IgD-negative memory B cell (primary cell): ENCODE measurements around the gene TBC1D22A. TPM values are rescaled to one million over a fixed set of nuclear protein-coding genes. Genes with fewer than 3 reads are reported as not detected.

Source experiments
- H3K27ac Mint-ChIP-seq, 3 donors: one replicate each; pipeline ENCODE4 v1.8.0; 2020 to 2022; ENCODE audit warnings: mild to moderate bottlenecking in 3 of 3, mixed read lengths in 3 of 3, moderate library complexity in 1 of 3
- H3K27me3 Mint-ChIP-seq: one replicate; pipeline ENCODE4 v1.8.0; 2021; ENCODE audit warnings: mixed read lengths
- H3K36me3 Mint-ChIP-seq: one replicate; pipeline ENCODE4 v1.8.0; 2020; ENCODE audit warnings: mild to moderate bottlenecking, mixed read lengths
- H3K4me1 Mint-ChIP-seq, 3 donors: one replicate each; pipeline ENCODE4 v1.8.0; 2020 to 2022; ENCODE audit warnings: mixed read lengths in 3 of 3, mild to moderate bottlenecking in 1 of 3
- H3K4me3 Mint-ChIP-seq, 4 donors: one replicate each; pipeline ENCODE4 v1.8.0; 2020 to 2022; ENCODE audit warnings: mild to moderate bottlenecking in 4 of 4, mixed read lengths in 4 of 4, moderate library complexity in 3 of 4
- H3K9me3 Mint-ChIP-seq, 3 donors: one replicate each; pipeline ENCODE4 v1.8.0; 2020 to 2021; ENCODE audit warnings: mixed read lengths in 3 of 3, mild to moderate bottlenecking in 1 of 3
- polyA plus RNA-seq: library from polyadenylated mRNA; unstranded; fragments of 300-500 nt; fragmentation: Illumina TruSeq; gene quantifications from one replicate; pipeline ENCODE4 v1.2.3, GENCODE V29; 2021

TBC1D22A gene
- polyA plus RNA-seq, 1 donor from 2014 or later: 64.3 TPM

DNA sequence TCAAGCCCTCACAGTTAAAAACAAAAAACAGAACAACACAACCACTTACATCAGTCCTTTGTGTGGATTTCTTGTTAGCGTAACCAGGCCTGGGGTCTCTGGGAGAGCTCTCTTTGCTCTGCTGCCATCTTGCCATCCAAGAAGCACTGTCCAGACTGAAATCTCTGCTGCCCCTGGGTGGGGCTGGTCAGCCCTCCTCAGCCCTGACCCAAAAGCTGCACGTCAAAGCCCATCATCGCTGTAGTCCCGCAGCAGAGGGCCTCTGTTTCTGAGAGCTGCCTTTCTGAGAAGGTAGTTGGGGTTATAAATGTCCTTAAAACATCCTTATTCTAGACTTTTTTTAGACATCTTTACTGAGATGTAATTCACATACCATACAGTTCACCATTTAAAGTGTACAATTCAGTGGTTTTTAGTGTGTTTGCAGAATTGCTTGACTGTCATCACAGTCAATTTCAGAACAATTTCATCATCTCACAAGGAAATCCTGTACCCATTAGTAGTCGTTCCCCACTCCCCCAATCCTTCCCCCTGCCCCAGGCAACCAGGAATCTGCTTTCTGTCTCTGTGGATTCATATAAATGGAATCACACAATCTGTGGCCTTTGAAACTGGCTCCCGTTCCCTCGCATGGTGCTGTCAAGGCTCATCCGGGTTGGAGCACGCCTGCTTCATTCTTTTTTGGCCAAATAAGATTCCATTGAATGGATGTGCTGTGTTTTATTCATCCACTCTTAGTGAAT is 94.9 kb downstream of the TBC1D22A start:
- Mint-ChIP-seq H3K27ac (no peak overlapping the region), H3K9me3 (no peaks in the 10 kb centered on the region), H3K4me1 (peaks cover 8 to 35% (median 28%) of the 10 kb centered on the region in 3 donors), H3K36me3 (peaks cover 4% of the 10 kb centered on the region), H3K4me3 (peak overlapping the region in 1 of 4 donors; percentile 17), H3K27me3 (no peaks in the 10 kb centered on the region)

DNA sequence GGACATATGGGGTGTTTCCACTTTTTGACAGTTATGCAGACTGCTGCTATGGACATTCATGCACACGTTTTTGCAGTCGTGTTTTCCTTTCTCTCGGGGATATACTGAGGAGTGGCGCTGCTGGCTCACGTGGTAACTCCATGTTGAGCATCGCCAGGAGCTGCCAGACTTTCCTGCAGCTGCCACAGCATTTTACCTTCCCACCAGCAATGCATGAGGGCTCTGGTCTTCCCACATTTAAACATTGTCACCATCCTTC is 95.4 kb downstream of the TBC1D22A start:
- H3K4me1 Mint-ChIP-seq: peaks cover 13 to 40% (median 28%) of the 10 kb centered on the region in 3 donors
- H3K4me3 Mint-ChIP-seq: no peak overlapping the region
- no peaks in the 10 kb centered on the region for H3K9me3 Mint-ChIP-seq
- H3K36me3 Mint-ChIP-seq: peaks cover 4% of the 10 kb centered on the region
- H3K27ac Mint-ChIP-seq: peak overlapping the region in 1 of 3 donors; percentile 67
- no peaks in the 10 kb centered on the region for H3K27me3 Mint-ChIP-seq

DNA sequence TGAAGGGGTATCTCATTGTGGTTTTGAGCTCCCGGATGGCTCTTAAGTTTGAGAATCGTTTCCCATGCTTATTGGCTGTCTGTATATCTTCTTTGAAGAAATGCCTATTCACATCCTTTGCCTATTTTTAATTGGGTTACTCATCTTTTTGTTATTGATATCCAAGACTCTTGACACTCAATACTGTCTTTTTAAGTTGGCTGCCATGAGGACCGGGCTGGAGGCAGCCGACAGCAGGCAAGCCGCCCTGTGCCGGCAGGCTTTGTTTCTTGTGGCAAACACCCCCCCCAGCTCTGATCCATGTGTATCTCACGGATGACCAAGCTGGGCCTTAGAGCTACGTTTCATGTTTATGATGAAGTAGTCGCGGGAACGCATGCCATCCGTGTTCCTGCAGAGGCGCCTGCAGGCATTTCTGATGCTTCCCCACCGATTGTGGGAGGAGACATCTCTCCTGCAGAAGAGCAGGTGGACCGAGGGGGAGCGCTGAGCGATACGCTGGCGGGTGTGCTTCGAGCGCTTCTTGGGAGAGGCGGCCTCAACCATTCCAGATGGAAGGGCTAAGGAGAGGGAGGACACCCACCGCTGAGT is 95.8 kb downstream of the TBC1D22A start:
- peaks cover 4% of the 10 kb centered on the region for H3K36me3 Mint-ChIP-seq
- H3K27me3 Mint-ChIP-seq: no peaks in the 10 kb centered on the region
- peak overlapping the region in 1 of 3 donors; percentile 67 for H3K27ac Mint-ChIP-seq
- no peaks in the 10 kb centered on the region for H3K9me3 Mint-ChIP-seq
- H3K4me1 Mint-ChIP-seq: peaks cover 17 to 44% (median 31%) of the 10 kb centered on the region in 3 donors
- H3K4me3 Mint-ChIP-seq: no peak overlapping the region

DNA sequence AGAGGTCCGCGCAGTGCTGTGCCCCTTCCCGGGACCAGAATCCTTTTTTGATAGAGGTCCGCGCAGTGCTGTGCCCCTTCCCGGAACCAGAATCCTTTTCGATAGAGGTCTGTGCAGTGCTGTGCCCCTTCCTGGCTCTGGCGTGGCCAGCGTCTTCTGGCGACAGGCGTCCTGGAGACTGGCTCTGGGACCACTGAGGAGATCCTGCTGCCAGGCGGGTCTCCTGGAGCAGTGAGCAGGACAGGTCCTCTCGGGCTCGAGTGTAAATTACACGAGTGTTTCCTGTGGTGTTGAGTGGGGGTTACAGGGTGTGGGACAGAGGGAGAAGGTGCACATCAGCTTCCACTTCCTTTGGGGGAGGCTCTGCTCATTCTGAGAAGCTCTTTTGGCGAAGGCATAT is 98.1 kb downstream of the TBC1D22A start:
- no peak overlapping the region for H3K4me3 Mint-ChIP-seq
- peaks cover 25 to 31% (median 30%) of the 10 kb centered on the region in 3 donors for H3K4me1 Mint-ChIP-seq
- peaks cover 3% of the 10 kb centered on the region for H3K36me3 Mint-ChIP-seq
- H3K27ac Mint-ChIP-seq: peak overlapping the region in 1 of 3 donors; percentile 13
- H3K27me3 Mint-ChIP-seq: no peaks in the 10 kb centered on the region
- no peaks in the 10 kb centered on the region for H3K9me3 Mint-ChIP-seq

DNA sequence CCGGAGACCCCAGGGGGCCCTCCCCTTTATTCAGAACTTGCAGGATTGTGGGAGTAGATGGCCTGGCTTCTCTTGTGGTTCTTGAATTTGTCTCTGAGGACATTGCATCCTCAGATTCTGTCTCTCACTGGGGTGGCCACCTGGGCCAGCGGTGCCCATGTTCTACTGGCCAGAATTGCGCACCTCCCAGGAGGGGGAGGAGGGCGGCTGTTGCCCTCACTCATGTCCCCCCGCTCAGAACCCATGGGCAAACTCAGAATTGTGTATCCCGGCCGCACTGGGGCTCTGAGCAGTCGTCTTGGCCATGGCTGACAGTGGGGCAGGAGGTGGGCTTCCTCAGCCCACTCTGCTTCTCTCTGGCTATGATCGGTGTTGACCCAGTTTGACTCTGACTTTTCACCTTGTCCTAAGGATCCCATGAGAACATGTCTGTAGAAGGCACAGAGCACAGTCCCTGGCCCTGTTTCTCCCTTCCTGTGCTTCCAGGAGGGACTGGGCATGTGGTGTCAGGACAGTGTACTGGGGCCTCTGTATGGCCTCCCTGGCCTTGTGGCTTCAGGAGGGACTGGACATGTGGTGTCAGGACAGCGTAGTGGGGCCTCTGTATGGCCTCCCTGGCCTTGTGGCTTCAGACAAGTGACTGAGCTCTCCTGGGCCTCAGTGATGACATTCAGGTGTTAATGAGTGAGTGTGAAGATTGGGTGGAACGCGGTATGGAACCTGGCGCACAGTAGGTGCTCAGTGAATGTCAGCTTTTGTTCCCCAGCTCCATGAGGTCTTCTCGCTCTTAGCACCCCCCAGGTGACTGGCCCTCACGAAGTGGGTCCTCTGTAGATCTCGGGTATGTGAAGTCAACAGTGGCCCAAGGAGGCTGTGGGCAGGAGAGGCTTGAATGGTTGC is 99.3 kb downstream of the TBC1D22A start:
- Mint-ChIP-seq H3K27ac (peak overlapping the region in 2 of 3 donors; percentile 15 to 90), H3K4me1 (peaks cover 25 to 29% (median 28%) of the 10 kb centered on the region in 3 donors), H3K9me3 (no peaks in the 10 kb centered on the region), H3K27me3 (no peaks in the 10 kb centered on the region), H3K36me3 (peaks cover 2% of the 10 kb centered on the region), H3K4me3 (peak overlapping the region in 3 of 4 donors; percentile 6 to 67 (median 58))

DNA sequence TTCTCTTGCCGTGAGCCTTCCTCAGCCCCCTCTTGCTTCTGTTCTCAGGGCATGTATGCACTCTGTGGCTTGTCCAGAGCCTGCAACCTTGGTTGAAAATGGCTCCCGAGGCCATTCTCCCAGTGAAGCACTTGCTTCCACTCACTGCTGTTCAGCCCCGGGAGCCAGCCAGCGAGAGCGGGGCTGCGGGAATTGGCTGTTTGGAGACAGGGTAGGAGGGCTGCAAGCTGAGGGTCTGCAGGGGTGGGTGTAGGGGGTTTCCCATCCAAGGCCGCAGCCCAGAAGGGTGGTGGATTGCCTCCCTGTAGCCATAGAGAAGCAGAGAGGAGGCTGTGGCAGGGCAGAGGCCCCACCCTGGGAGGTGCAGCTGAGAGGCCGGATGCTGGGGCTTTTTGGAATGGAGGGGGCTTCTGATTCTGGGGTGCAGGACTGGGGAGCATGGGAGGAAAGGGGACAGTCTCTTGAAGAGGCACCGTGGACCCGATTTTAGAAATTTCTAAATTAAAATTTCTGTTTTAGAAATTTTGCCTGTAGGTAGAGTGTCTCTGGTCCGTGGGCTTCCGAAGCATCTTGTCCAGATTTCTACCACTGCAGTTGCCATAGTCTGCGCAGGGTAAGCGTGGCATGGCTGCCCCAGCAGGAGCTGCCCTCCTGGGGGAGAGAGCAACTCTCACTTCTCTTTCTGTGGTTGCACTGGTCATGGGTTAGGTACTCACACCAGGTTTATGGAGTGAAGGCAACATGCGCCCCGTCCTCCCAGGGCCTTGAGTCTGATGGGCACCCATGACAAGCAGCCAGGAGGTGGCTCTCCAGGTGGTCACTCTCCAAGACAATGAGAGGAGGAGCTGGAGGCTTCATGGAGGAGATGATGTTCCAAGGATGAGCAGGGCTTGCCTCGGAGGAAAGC is 100.2 kb downstream of the TBC1D22A start:
- peaks cover 7% of the 10 kb centered on the region for H3K36me3 Mint-ChIP-seq
- peak overlapping the region in 2 of 3 donors; percentile 15 to 90 for H3K27ac Mint-ChIP-seq
- no peaks in the 10 kb centered on the region for H3K27me3 Mint-ChIP-seq
- peaks cover 25 to 28% (median 26%) of the 10 kb centered on the region in 3 donors for H3K4me1 Mint-ChIP-seq
- H3K4me3 Mint-ChIP-seq: peak overlapping the region in 2 of 4 donors; percentile 70 to 84
- H3K9me3 Mint-ChIP-seq: peaks cover 0 to 2% (median 0%) of the 10 kb centered on the region in 3 donors

DNA sequence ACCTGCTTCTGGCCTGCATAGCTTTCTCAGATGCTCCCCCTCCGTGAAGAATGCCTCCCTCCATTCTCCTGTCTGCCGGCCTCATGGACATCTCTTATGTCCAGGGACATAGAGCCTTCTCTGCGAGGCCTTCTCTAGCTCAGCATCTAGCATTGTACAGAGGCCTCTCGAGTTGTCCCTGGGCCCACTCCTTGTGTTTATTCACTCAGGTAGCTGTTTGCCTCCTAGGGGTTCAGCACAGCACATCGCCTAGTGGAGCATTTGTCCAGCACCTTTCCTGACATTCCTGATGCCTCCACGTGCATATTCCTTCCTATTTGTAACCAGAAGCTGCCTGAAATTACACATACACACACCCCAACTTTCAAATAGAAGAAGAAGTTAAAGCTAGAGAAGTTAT is 101.3 kb downstream of the TBC1D22A start:
- Mint-ChIP-seq H3K4me3 (no peak overlapping the region), H3K4me1 (peaks cover 25 to 28% (median 26%) of the 10 kb centered on the region in 3 donors), H3K27me3 (no peaks in the 10 kb centered on the region), H3K27ac (peak overlapping the region in 1 of 3 donors; percentile 29), H3K36me3 (peaks cover 8% of the 10 kb centered on the region), H3K9me3 (peaks cover 0 to 2% (median 0%) of the 10 kb centered on the region in 3 donors)

DNA sequence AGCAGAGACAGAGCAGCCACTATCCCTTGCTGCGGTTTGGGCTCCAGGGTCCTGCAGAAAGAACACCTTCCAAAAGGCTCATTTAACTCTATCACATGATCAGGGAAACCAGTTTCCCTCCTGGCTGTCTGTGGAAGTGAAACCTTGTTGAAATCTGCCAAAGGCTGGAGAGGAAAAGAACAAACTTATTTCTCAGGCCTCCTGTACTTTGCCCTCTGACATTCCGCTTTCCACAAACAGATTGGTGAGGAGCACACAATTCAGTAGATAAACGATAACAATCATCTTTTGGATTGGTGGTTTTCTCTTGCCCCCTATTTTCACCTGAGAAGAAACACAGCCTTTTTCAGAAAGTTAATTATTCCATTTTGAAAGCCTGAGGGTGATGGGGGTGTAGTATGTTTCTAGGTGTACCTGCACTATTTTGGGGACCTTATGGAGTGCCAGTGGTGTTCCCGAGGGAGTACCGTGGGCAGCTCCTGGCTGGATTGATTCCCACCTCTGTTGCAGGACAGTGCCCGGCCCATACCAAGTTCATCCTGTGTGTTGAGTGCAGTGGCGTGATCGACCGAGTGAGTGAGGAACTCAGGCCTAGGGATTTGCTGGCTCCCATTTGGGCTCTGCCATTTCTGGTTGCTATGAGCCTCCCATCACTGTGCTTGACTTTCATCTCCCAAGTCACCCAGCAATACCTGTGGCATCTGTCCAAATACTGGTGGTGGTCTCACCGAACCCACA is 102.0 kb downstream of the TBC1D22A start:
- peaks cover 25 to 31% (median 26%) of the 10 kb centered on the region in 3 donors for H3K4me1 Mint-ChIP-seq
- no peaks in the 10 kb centered on the region for H3K27me3 Mint-ChIP-seq
- H3K27ac Mint-ChIP-seq: peak overlapping the region in 1 of 3 donors; percentile 39
- no peak overlapping the region for H3K4me3 Mint-ChIP-seq
- peaks cover 10% of the 10 kb centered on the region for H3K36me3 Mint-ChIP-seq
- peaks cover 0 to 3% (median 2%) of the 10 kb centered on the region in 3 donors for H3K9me3 Mint-ChIP-seq

DNA sequence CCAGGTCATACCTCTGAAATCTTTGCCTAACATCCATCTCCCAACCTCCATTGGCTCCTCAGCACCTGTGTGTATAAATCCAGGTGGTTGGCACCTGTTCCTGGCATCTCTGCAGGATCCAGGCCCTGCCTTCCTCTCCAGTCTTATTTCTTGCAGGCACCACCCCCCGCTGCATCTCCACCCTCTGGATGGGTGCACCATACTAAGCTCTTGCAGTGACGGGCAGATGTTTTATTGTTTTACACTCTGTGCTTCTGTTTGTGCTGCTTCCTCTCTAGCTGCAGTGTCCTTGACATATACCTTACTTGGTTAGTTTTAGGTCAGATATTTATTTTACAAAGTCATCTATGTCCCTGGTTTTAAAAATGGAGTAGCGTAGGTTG is 102.6 kb downstream of the TBC1D22A start:
- Mint-ChIP-seq H3K9me3 (peaks cover 0 to 3% (median 2%) of the 10 kb centered on the region in 3 donors), H3K4me1 (peaks cover 25 to 31% (median 26%) of the 10 kb centered on the region in 3 donors), H3K36me3 (peaks cover 10% of the 10 kb centered on the region), H3K4me3 (no peak overlapping the region), H3K27ac (peak overlapping the region in 1 of 3 donors; percentile 39), H3K27me3 (no peaks in the 10 kb centered on the region)

DNA sequence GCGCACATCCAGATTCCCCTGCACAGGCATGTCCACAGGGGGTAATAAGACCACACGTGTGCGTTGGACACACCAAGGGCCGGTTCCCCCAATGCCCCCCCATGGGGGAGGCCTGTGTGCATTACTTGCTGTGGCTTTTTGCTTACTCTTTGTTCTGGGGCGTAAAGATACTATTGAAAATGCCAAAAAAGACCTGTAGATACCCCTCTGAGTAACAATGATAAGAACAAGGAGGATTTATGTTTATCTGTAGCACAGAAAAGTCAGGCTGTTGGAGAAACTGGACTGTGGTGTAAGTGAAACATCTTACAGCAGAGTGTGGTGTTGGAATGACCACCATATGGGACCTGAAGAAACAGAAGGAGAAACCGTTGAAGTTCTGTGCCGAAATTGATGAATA is 103.2 kb downstream of the TBC1D22A start:
- Mint-ChIP-seq H3K27me3 (no peaks in the 10 kb centered on the region), H3K9me3 (peaks cover 2 to 3% (median 2%) of the 10 kb centered on the region in 3 donors), H3K36me3 (peaks cover 10% of the 10 kb centered on the region), H3K4me1 (peaks cover 25 to 29% (median 26%) of the 10 kb centered on the region in 3 donors), H3K27ac (no peak overlapping the region), H3K4me3 (no peak overlapping the region)

DNA sequence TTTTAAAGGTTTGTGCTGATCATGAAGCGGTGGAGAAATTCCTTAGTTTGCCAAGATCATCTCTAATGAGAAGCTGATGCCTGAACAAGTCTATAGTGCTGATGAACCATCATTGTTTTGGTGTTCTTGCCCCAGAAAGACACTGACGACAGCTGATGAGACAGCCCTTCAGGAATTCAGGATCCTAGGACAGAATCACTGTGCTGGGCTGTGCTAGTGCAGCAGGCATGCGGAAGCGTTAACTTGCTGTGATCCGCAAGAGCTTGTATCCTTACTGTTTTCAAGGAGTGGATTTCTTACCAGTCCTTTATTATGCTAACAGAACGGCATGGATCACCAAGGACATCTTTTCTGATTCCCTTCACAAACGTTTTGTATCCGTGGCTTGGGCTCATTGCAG is 104.1 kb downstream of the TBC1D22A start:
- no peak overlapping the region for H3K4me3 Mint-ChIP-seq
- peaks cover 23 to 26% (median 24%) of the 10 kb centered on the region in 3 donors for H3K4me1 Mint-ChIP-seq
- H3K9me3 Mint-ChIP-seq: peaks cover 2 to 11% (median 6%) of the 10 kb centered on the region in 3 donors
- H3K27ac Mint-ChIP-seq: no peak overlapping the region
- no peaks in the 10 kb centered on the region for H3K27me3 Mint-ChIP-seq
- peaks cover 18% of the 10 kb centered on the region for H3K36me3 Mint-ChIP-seq

DNA sequence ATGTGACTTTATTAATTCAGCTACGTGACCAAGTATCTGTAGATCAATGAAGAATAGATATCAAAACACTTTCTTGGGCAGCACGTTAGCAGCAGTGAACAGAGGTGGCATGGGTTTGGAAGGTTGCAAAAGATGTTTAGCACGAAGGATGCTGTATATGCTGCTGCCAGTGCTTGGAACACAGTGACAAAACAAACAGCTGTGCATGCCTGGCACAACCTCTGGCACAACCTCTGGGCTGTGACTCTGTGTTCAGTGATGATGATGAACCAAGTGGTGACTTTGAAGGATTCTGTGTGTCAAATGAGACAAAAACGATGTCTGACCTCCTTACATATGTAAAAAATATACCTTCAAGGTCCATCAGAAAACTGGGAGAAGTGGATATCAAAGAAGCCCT is 104.7 kb downstream of the TBC1D22A start:
- H3K4me3 Mint-ChIP-seq: no peak overlapping the region
- no peaks in the 10 kb centered on the region for H3K27me3 Mint-ChIP-seq
- H3K36me3 Mint-ChIP-seq: peaks cover 18% of the 10 kb centered on the region
- H3K27ac Mint-ChIP-seq: no peak overlapping the region
- peaks cover 18 to 21% (median 19%) of the 10 kb centered on the region in 3 donors for H3K4me1 Mint-ChIP-seq
- H3K9me3 Mint-ChIP-seq: peaks cover 2 to 14% (median 6%) of the 10 kb centered on the region in 3 donors

DNA sequence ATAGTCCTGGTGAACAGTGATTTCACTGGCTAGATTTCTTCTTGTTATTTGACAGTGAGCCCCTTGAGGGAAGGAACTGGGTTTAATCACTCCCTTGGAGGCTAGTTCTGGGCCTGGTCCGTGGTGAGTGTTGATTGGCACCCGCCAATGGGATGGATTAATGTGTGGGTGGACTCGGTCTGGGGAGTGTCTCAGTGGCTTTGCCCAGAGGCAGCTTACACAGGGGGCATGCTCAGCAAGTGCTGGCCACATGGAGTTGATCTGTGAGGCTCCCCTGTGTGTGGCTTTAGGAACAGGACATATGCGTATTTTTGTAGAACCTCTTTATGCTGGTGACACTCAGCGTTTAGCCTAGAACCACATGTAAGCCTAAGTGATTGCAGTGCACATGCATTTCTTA is 106.9 kb downstream of the TBC1D22A start:
- H3K27ac Mint-ChIP-seq: no peak overlapping the region
- peaks cover 9 to 17% (median 11%) of the 10 kb centered on the region in 3 donors for H3K4me1 Mint-ChIP-seq
- no peaks in the 10 kb centered on the region for H3K27me3 Mint-ChIP-seq
- H3K4me3 Mint-ChIP-seq: no peak overlapping the region
- peaks cover 20% of the 10 kb centered on the region for H3K36me3 Mint-ChIP-seq
- H3K9me3 Mint-ChIP-seq: peaks cover 4 to 20% (median 6%) of the 10 kb centered on the region in 3 donors
